Measurements from ENCODE around the gene KLK10. TPM values are rescaled to one million over a fixed set of nuclear protein-coding genes. Genes with fewer than 3 reads are reported as not detected.

The KLK10 gene
- total RNA-seq, 1 experiment from 2014 or later: 28.0 TPM

- Histone ChIP-seq H3K36me3 (ENCODE audit: low read depth) (no peaks in the 10 kb centered on the region), H3K9me3 (ENCODE audit: insufficient read depth, low read depth) (no peaks in the 10 kb centered on the region), H3K9me2 (ENCODE audit: insufficient read depth) (no peaks in the 10 kb centered on the region), H4K20me1 (ENCODE audit: insufficient read depth) (no peaks in the 10 kb centered on the region), H3K4me3 (no peak overlapping the region), H3K27ac (no peak overlapping the region), H3K4me1 (replicated peaks; ENCODE audit: insufficient read depth) (no peaks in the 10 kb centered on the region), H3K79me2 (ENCODE audit: low read depth) (no peaks in the 10 kb centered on the region), H3K27me3 (ENCODE audit: insufficient read depth, low read depth) (peaks cover 20% of the 10 kb centered on the region; the same call in 1 of the 2 replicates), H3F3A (ENCODE audit: insufficient read depth, low read depth) (no peaks in the 10 kb centered on the region; the same call in 1 of the 2 replicates), H3K4me2 (no peak overlapping the region), H2AFZ (no peak overlapping the region)
- BruUV-seq (replicated peaks): no TSS peak
- ChIA-PET CTCF (no interaction called here), POLR2A (ENCODE audit: unreplicated experiment) (no interaction called here)
- intact Hi-C loops (cut with micrococcal nuclease; ENCODE audit: unreplicated experiment): no loop called here
- no peak for DNase-seq
- TF ChIP-seq CTCF (conservative IDR thresholded peaks at IDR 0.05) (no peak), EZH2 (IDR thresholded peaks at IDR 0.05; ENCODE audit: low read depth) (no peak)
Measured at GRCh38 chr19:51029718-51030117, 10.2 kb upstream of the KLK10 start.

GRCh38 chr19:51027873-51028272 lies 8.4 kb upstream of the KLK10 start:
- Histone ChIP-seq H3K4me2 (no peak overlapping the region), H3K27me3 (ENCODE audit: insufficient read depth, low read depth) (peaks cover 22% of the 10 kb centered on the region; the same call in 1 of the 2 replicates), H3K4me1 (replicated peaks; ENCODE audit: insufficient read depth) (no peaks in the 10 kb centered on the region), H3K27ac (no peak overlapping the region), H3F3A (ENCODE audit: insufficient read depth, low read depth) (no peaks in the 10 kb centered on the region; the same call in 1 of the 2 replicates), H2AFZ (no peak overlapping the region), H3K4me3 (no peak overlapping the region), H3K36me3 (ENCODE audit: low read depth) (no peaks in the 10 kb centered on the region), H3K79me2 (ENCODE audit: low read depth) (no peaks in the 10 kb centered on the region), H4K20me1 (ENCODE audit: insufficient read depth) (no peaks in the 10 kb centered on the region), H3K9me3 (ENCODE audit: insufficient read depth, low read depth) (no peaks in the 10 kb centered on the region), H3K9me2 (ENCODE audit: insufficient read depth) (no peaks in the 10 kb centered on the region)
- TF ChIP-seq EZH2 (IDR thresholded peaks at IDR 0.05; ENCODE audit: low read depth) (no peak), CTCF (conservative IDR thresholded peaks at IDR 0.05) (no peak)
- intact Hi-C loops (cut with micrococcal nuclease; ENCODE audit: unreplicated experiment): no loop called here
- POLR2A ChIA-PET (ENCODE audit: unreplicated experiment): no interaction called here
- no TSS peak for BruUV-seq (replicated peaks)
- DNase-seq: peak in 1 of 2 experiments; percentile 22
- CTCF ChIA-PET: interaction anchor here (0.5 kb wide), 1 partner anchor 188 kb away, joined by 3 read pairs; no protein-coding TSS in a partner anchor

GRCh38 chr19:51027126-51027806 lies 7.8 kb upstream of the KLK10 start:
- Histone ChIP-seq H3K4me2 (no peak overlapping the region), H3K36me3 (ENCODE audit: low read depth) (no peaks in the 10 kb centered on the region), H3K4me1 (replicated peaks; ENCODE audit: insufficient read depth) (no peaks in the 10 kb centered on the region), H4K20me1 (ENCODE audit: insufficient read depth) (no peaks in the 10 kb centered on the region), H3K27me3 (ENCODE audit: insufficient read depth, low read depth) (peaks cover 22% of the 10 kb centered on the region; the same call in 1 of the 2 replicates), H3F3A (ENCODE audit: insufficient read depth, low read depth) (no peaks in the 10 kb centered on the region; the same call in 1 of the 2 replicates), H3K27ac (no peak overlapping the region), H2AFZ (no peak overlapping the region), H3K4me3 (no peak overlapping the region), H3K79me2 (ENCODE audit: low read depth) (no peaks in the 10 kb centered on the region), H3K9me2 (ENCODE audit: insufficient read depth) (no peaks in the 10 kb centered on the region), H3K9me3 (ENCODE audit: insufficient read depth, low read depth) (no peaks in the 10 kb centered on the region)
- no TSS peak for BruUV-seq (replicated peaks)
- TF ChIP-seq EZH2 (IDR thresholded peaks at IDR 0.05; ENCODE audit: low read depth) (no peak), CTCF (conservative IDR thresholded peaks at IDR 0.05) (no peak)
- POLR2A ChIA-PET (ENCODE audit: unreplicated experiment): no interaction called here
- intact Hi-C loops (cut with micrococcal nuclease; ENCODE audit: unreplicated experiment): no loop called here
- CTCF ChIA-PET: interaction anchor here (0.5 kb wide), 1 partner anchor 189 kb away, joined by 3 read pairs; no protein-coding TSS in a partner anchor
- DNase-seq: peak in 1 of 2 experiments; percentile 24

All from PC-9 (cell line).